Spleen (tissue), 11 donors: ENCODE measurements around the gene SNAPC5. TPM values are rescaled to one million over a fixed set of nuclear protein-coding genes. Genes with fewer than 3 reads are reported as not detected.
"Not testable (repeated sequence)": the region's sequence is repeated elsewhere in the genome, so short reads cannot be mapped to it uniquely, and the experiment has no call there.

ENCODE experiments used
- DNase-seq: peaks from one replicate; pipeline ENCODE4 v3.0.0-alpha.2; 2020
- H3K27ac ChIP-seq, 8 donors: fragments of 200-600 bp; sonication (generic) in 7 of 8; 1 replicate in 4 of 8; 2 replicates in 4 of 8; pipeline versions ENCODE4 v1.5.0 to v1.8.0; 2016 to 2021; ENCODE audit warnings: inconsistent platforms in 4 of 8, mild to moderate bottlenecking in 4 of 8, moderate library complexity in 1 of 8
- H3K27me3 ChIP-seq, 7 donors: fragments of 200-600 bp; sonication (generic) in 6 of 7; replicated peaks in 1 of 7; 1 replicate in 4 of 7; 2 replicates in 3 of 7; pipeline versions ENCODE4 v1.5.0 to v1.8.0; 2016 to 2021; ENCODE audit warnings: inconsistent platforms in 3 of 7, mild to moderate bottlenecking in 1 of 7
- H3K36me3 ChIP-seq, 6 donors: fragments of 200-600 bp; sonication (generic) in 5 of 6; 1 replicate in 4 of 6; 2 replicates in 2 of 6; pipeline versions ENCODE4 v1.5.0 to v1.8.0; 2016 to 2021; ENCODE audit warnings: inconsistent platforms in 2 of 6
- H3K4me1 ChIP-seq, 6 donors: fragments of 200-600 bp; sonication (generic) in 5 of 6; 1 replicate in 3 of 6; 2 replicates in 3 of 6; pipeline versions ENCODE4 v1.5.0 to v1.8.0; 2016 to 2021; ENCODE audit warnings: inconsistent platforms in 3 of 6
- H3K4me3 ChIP-seq, 8 donors: fragments of 200-600 bp; sonication (generic) in 7 of 8; 1 replicate in 4 of 8; 2 replicates in 4 of 8; pipeline versions ENCODE4 v1.5.0 to v1.8.0; 2016 to 2021; ENCODE audit warnings: inconsistent platforms in 4 of 8, mild to moderate bottlenecking in 4 of 8, moderate library complexity in 2 of 8
- H3K9me3 ChIP-seq, 8 donors: fragments of 200-600 bp; sonication (generic) in 7 of 8; 1 replicate in 4 of 8; 2 replicates in 4 of 8; pipeline versions ENCODE4 v1.5.0 to v1.8.0; 2016 to 2021; ENCODE audit warnings: inconsistent platforms in 4 of 8
- CTCF ChIP-seq, 11 experiments: fragments of 200-600 bp in 7 of 11; fragments of 450-650 bp in 4 of 11; sonication (generic) in 4 of 11; IDR thresholded peaks in 8 of 11; conservative IDR thresholded peaks in 3 of 11; 1 replicate in 7 of 11; 2 replicates in 4 of 11; pipeline versions ENCODE4 v1.4.0 to v1.8.0; 2016 to 2021; ENCODE audit warnings: antibody characterized with exemption in 11 of 11, inconsistent platforms in 4 of 11, mild to moderate bottlenecking in 1 of 11
- POLR2A ChIP-seq, 3 donors: fragments of 450-650 bp; IDR thresholded peaks; one replicate each; pipeline ENCODE4 v1.5.1; 2017; ENCODE audit warnings: antibody characterized with exemption in 3 of 3, mild to moderate bottlenecking in 1 of 3
- POLR2AphosphoS5 ChIP-seq, 3 donors: sonication (generic); formaldehyde crosslinking; IDR thresholded peaks; one replicate each; pipeline ENCODE4 v1.5.1; 2017; ENCODE audit warnings: antibody characterized with exemption in 3 of 3
- WGBS, 5 donors: extraction: QIAGEN DNeasy Blood & Tissue Kit in 3 of 5; methylation state at CpG; one replicate each; pipeline versions ENCODE4 v1.1.5 to v1.1.7; 2013 to 2018; 5-methylcytosine and 5-hydroxymethylcytosine counted together
- intact Hi-C: fragments of 100-400 bp; cut with DNase I; formaldehyde crosslinking; loops from one replicate; pipeline ENCODE4 v1.15.0; 2023; ENCODE audit warnings: low total_unique reads
- polyA plus RNA-seq, 3 donors: library from polyadenylated mRNA; stranded (reverse); fragments of 200-250 nt; gene quantifications; one replicate each; pipeline ENCODE4 v1.2.1, GENCODE V29; 2013
- total RNA-seq, 7 donors: library from RNA; depleted of rRNA in 3 of 7; stranded (reverse); fragments of >200 nt in 3 of 7; fragmentation: NEBNext Ultra II Directional in 4 of 7; extraction: Animal tissue kit (Norgen Biotek cat#: 25700) in 4 of 7; gene quantifications; one replicate each; pipeline versions ENCODE4 v1.1.0 to v1.2.1, GENCODE V29; 2016 to 2021
- donor health status: healthy with polysubstance abuse.
- donor health status: DM: no; HTN: no; CAD: no; lungs with moderate emphysema.
- donor health status: DM: no; HTN: no; CAD: no.
- donor health status: Bipolar disorder and iron deficiency.
- donor health status: healthy.
- donor health status: DM: no; HTN: no; CAD: no.
- donor health status: DM: yes; HTN: yes; CAD: no.

The SNAPC5 gene
- total and polyA plus RNA-seq, 10 donors: 20.0 to 46.8 (median 26.5) TPM

GRCh38 chr15:66461917-66462316 is 35.6 kb downstream of the SNAPC5 start:
- Histone ChIP-seq H3K4me3 (no peak overlapping the region), H3K27me3 (no peaks in the 10 kb centered on the region), H3K36me3 (peaks cover 0 to 50% (median 0%) of the 10 kb centered on the region in 6 donors), H3K27ac (no peak overlapping the region), H3K9me3 (no peaks in the 10 kb centered on the region), H3K4me1 (no peaks in the 10 kb centered on the region)
- no peak for DNase-seq
- intact Hi-C loops: no loop called here
- WGBS, 5 donors: 87 to 98% (median 96%) methylated on average over 2 of the region's 2 CpGs
- TF ChIP-seq POLR2A (IDR thresholded peaks at IDR 0.05) (no peak), CTCF (IDR thresholded peaks at IDR 0.05 in 8 of 11, conservative IDR thresholded peaks at IDR 0.05 in 3 of 11) (no peak), POLR2AphosphoS5 (IDR thresholded peaks at IDR 0.05) (no peak)

- H3K9me3 ChIP-seq, H3K27ac ChIP-seq, DNase-seq, H3K4me1 ChIP-seq, H3K4me3 ChIP-seq, intact Hi-C loops, H3K27me3 ChIP-seq: not testable (repeated sequence)
- H3K36me3 ChIP-seq: peaks cover 0 to 53% (median 0%) of the 10 kb centered on the region in 6 donors
- WGBS, 5 donors: 94 to 99% (median 96%) methylated on average over 6 of the region's 6 CpGs
Measured at GRCh38 chr15:66461294-66461693, 36.3 kb downstream of the SNAPC5 start.

GRCh38 chr15:66459818-66460615 is 37.5 kb downstream of the SNAPC5 start:
- H3K27me3 ChIP-seq: no peaks in the 10 kb centered on the region
- H3K36me3 ChIP-seq: peaks cover 0 to 51% (median 0%) of the 10 kb centered on the region in 6 donors
- H3K9me3 ChIP-seq: no peaks in the 10 kb centered on the region
- TF ChIP-seq POLR2AphosphoS5 (IDR thresholded peaks at IDR 0.05) (no peak), POLR2A (IDR thresholded peaks at IDR 0.05) (no peak), CTCF (IDR thresholded peaks at IDR 0.05 in 8 of 11, conservative IDR thresholded peaks at IDR 0.05 in 3 of 11) (no peak)
- DNase-seq: no peak
- 72 to 96% (median 82%) methylated on average over 3 of the region's 3 CpGs for WGBS, 5 donors
- intact Hi-C loops: no loop called here
- H3K27ac ChIP-seq: no peak overlapping the region
- no peak overlapping the region for H3K4me3 ChIP-seq
- H3K4me1 ChIP-seq: no peaks in the 10 kb centered on the region

GRCh38 chr15:66456211-66456610 is 41.4 kb downstream of the SNAPC5 start:
- no peak for DNase-seq
- H3K27ac ChIP-seq: no peak overlapping the region
- intact Hi-C loops: no loop called here
- TF ChIP-seq CTCF (IDR thresholded peaks at IDR 0.05 in 8 of 11, conservative IDR thresholded peaks at IDR 0.05 in 3 of 11) (no peak), POLR2A (IDR thresholded peaks at IDR 0.05) (no peak), POLR2AphosphoS5 (IDR thresholded peaks at IDR 0.05) (no peak)
- H3K27me3 ChIP-seq: no peaks in the 10 kb centered on the region
- no peaks in the 10 kb centered on the region for H3K4me1 ChIP-seq
- H3K4me3 ChIP-seq: no peak overlapping the region
- 79 to 93% (median 84%) methylated on average over 3 of the region's 3 CpGs for WGBS, 5 donors
- peaks cover 0 to 53% (median 0%) of the 10 kb centered on the region in 6 donors for H3K36me3 ChIP-seq
- no peaks in the 10 kb centered on the region for H3K9me3 ChIP-seq
